ENCODE measurements around the gene BUB1B.

BUB1B gene

GRCh38 chr15:40252438-40253166, 91.7 kb downstream of the BUB1B start:
- DNase-seq (ENCODE audit: low spot score) = no peak

- no peak for DNase-seq (ENCODE audit: low spot score)
Measured at GRCh38 chr15:40253167-40253790, 92.4 kb downstream of the BUB1B start.

- DNase-seq (ENCODE audit: low spot score) = no peak
Measured at GRCh38 chr15:40254452-40254851, 93.6 kb downstream of the BUB1B start.

- no peak for DNase-seq (ENCODE audit: low spot score)
Measured at GRCh38 chr15:40255033-40255432, 94.2 kb downstream of the BUB1B start.

GRCh38 chr15:40256638-40257235, 95.9 kb downstream of the BUB1B start:
- no peak for DNase-seq (ENCODE audit: low spot score)

GRCh38 chr15:40257656-40258450, 97.0 kb downstream of the BUB1B start:
- DNase-seq (ENCODE audit: low spot score) = no peak

- no peak for DNase-seq (ENCODE audit: low spot score)
Measured at GRCh38 chr15:40258544-40258943, 97.7 kb downstream of the BUB1B start.

GRCh38 chr15:40259021-40259420, 98.2 kb downstream of the BUB1B start:
- no peak for DNase-seq (ENCODE audit: low spot score)

- DNase-seq (ENCODE audit: low spot score) = no peak
Measured at GRCh38 chr15:40263024-40263754, 102.3 kb downstream of the BUB1B start.

GRCh38 chr15:40264321-40265153, 103.7 kb downstream of the BUB1B start:
- no peak for DNase-seq (ENCODE audit: low spot score)

- no peak for DNase-seq (ENCODE audit: low spot score)
Measured at GRCh38 chr15:40265355-40265754, 104.5 kb downstream of the BUB1B start.

- DNase-seq (ENCODE audit: low spot score) = no peak
Measured at GRCh38 chr15:40265875-40266274, 105.0 kb downstream of the BUB1B start.

- DNase-seq (ENCODE audit: low spot score) = no peak
Measured at GRCh38 chr15:40266828-40267304, 106.0 kb downstream of the BUB1B start.

GRCh38 chr15:40267670-40268069, 106.8 kb downstream of the BUB1B start:
- DNase-seq (ENCODE audit: low spot score) = no peak

GRCh38 chr15:40269604-40270003, 108.7 kb downstream of the BUB1B start:
- no peak for DNase-seq (ENCODE audit: low spot score)

GRCh38 chr15:40270246-40270995, 109.6 kb downstream of the BUB1B start:
- no peak for DNase-seq (ENCODE audit: low spot score)

Data from globus pallidus (tissue), 1 donor.